IPS DF 4.7 (cell line): ENCODE results near the gene NBEA.

Experiments
- DNase-seq: peaks from one replicate; pipeline ENCODE4 v3.0.0-alpha.2; 2013; ENCODE audit warnings: low spot score; ENCODE audit errors: extremely low read depth

NBEA gene

GRCh38 chr13:35165205-35165604 lies 223.1 kb downstream of the NBEA start:
- no peak for DNase-seq

GRCh38 chr13:35179494-35179893 lies 237.4 kb downstream of the NBEA start:
- no peak for DNase-seq

GRCh38 chr13:35179920-35180663 lies 238.0 kb downstream of the NBEA start:
- no peak for DNase-seq

GRCh38 chr13:35190241-35190640 lies 248.2 kb downstream of the NBEA start:
- DNase-seq, result no peak

- DNase-seq, result no peak
These were observed 249.8 kb downstream of the NBEA start for GRCh38 chr13:35191883-35192282.

- DNase-seq, result no peak
These were observed 256.6 kb downstream of the NBEA start for GRCh38 chr13:35198613-35199200.

- no peak for DNase-seq
These were observed 266.5 kb downstream of the NBEA start for GRCh38 chr13:35208587-35208986.

- DNase-seq, result no peak
These were observed 268.2 kb downstream of the NBEA start for GRCh38 chr13:35210261-35210660.

GRCh38 chr13:35211949-35212348 lies 269.9 kb downstream of the NBEA start:
- no peak for DNase-seq

GRCh38 chr13:35213911-35214310 lies 271.8 kb downstream of the NBEA start:
- no peak for DNase-seq

- no peak for DNase-seq
These were observed 274.1 kb downstream of the NBEA start for GRCh38 chr13:35216131-35216530.

- DNase-seq, result no peak
These were observed 277.0 kb downstream of the NBEA start for GRCh38 chr13:35219021-35219420.

- no peak for DNase-seq
These were observed 283.1 kb downstream of the NBEA start for GRCh38 chr13:35225159-35225558.

GRCh38 chr13:35225582-35225981 lies 283.5 kb downstream of the NBEA start:
- DNase-seq, result no peak

GRCh38 chr13:35228536-35228935 lies 286.5 kb downstream of the NBEA start:
- no peak for DNase-seq

- DNase-seq, result no peak
These were observed 289.4 kb downstream of the NBEA start for GRCh38 chr13:35231426-35231825.

- DNase-seq, result no peak
These were observed 296.2 kb downstream of the NBEA start for GRCh38 chr13:35238274-35238673.

GRCh38 chr13:35252536-35253205 lies 310.6 kb downstream of the NBEA start:
- DNase-seq, result no peak

GRCh38 chr13:35255241-35255640 lies 313.2 kb downstream of the NBEA start:
- DNase-seq, result no peak

GRCh38 chr13:35256459-35257148 lies 314.5 kb downstream of the NBEA start:
- no peak for DNase-seq

GRCh38 chr13:35260316-35260715 lies 318.2 kb downstream of the NBEA start:
- DNase-seq, result no peak

- no peak for DNase-seq
These were observed 324.3 kb downstream of the NBEA start for GRCh38 chr13:35266412-35266811.
